IPS-20b (cell line): ENCODE results near the gene MAN2A2.

Experiments used
- H3K27ac ChIP-seq: one replicate; pipeline ENCODE4 v1.5.1; 2013; ENCODE audit warnings: low read length
- H3K27me3 ChIP-seq: 2 replicates; pipeline ENCODE4 v1.6.1; 2013; ENCODE audit warnings: mild to moderate bottlenecking, low read length, inconsistent platforms; ENCODE audit not compliant: insufficient read depth
- H3K36me3 ChIP-seq: 2 replicates; pipeline ENCODE4 v1.6.1; 2013; ENCODE audit warnings: low read depth, mild to moderate bottlenecking, inconsistent platforms, low read length, moderate library complexity; ENCODE audit not compliant: insufficient read depth
- H3K4me1 ChIP-seq: 2 replicates; pipeline ENCODE4 v1.6.1; 2013; ENCODE audit warnings: mild to moderate bottlenecking, control low read depth, inconsistent platforms, low read length, moderate library complexity; ENCODE audit not compliant: insufficient read depth
- H3K4me3 ChIP-seq: 2 replicates; pipeline ENCODE4 v1.5.1; 2013; ENCODE audit warnings: mild to moderate bottlenecking, low read length, inconsistent platforms
- H3K9ac ChIP-seq: 2 replicates; pipeline ENCODE4 v1.6.1; 2013; ENCODE audit warnings: low read depth, mild to moderate bottlenecking, inconsistent platforms, low read length, moderate library complexity
- H3K9me3 ChIP-seq: 2 replicates; pipeline ENCODE4 v1.6.1; 2013; ENCODE audit warnings: mild to moderate bottlenecking, low read depth, low read length, inconsistent platforms; ENCODE audit not compliant: insufficient read depth

Gene MAN2A2

DNA sequence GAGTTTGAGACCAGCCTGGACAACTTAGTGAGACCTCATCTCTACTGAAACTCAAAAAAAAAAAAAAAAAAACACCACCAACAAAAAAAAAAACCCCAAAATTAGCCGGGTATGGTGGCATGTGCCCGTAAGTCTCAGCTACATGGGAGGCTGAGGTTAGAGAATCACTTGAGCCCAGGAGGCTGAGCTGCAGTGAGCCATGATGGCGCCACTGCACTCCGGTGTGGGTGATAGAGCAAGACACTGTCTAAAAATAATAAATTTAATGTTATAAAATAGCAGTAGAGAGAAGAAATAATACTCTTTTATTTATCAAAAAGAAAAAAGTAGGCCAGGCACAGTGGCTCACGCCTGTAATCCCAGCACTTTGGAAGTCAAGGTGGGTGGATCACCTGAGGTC, 69.0 kb downstream of the MAN2A2 start:
- Histone ChIP-seq H3K27ac (no peak overlapping the region), H3K36me3 (peaks cover 92% of the 10 kb centered on the region), H3K27me3 (no peaks in the 10 kb centered on the region)

More for the DNA sequence above, 69.0 kb downstream of the MAN2A2 start:
- H3K9me3 ChIP-seq: no peaks in the 10 kb centered on the region
- H3K9ac ChIP-seq: no peak overlapping the region
- no peaks in the 10 kb centered on the region for H3K4me1 ChIP-seq
- no peak overlapping the region for H3K4me3 ChIP-seq
